A673 (cell line): ENCODE measurements around the gene KRTAP10-2.

ENCODE experiments used
- EZH2 ChIP-seq: fragments of 200-600 bp; sonication (generic); IDR thresholded peaks from 2 replicates; pipeline ENCODE4 v1.6.1; 2017; ENCODE audit warnings: borderline replicate concordance, low read depth, mild to moderate bottlenecking, mixed read lengths, antibody characterized with exemption, low read length; ENCODE audit not compliant: poor library complexity, severe bottlenecking
- TF ChIP-seq, protein P1 (sequence below): fragments of 300-800, 200-600 bp; sonication (generic); conservative IDR thresholded peaks from 2 replicates; pipeline ENCODE4 v1.5.1; 2017; ENCODE audit warnings: low read depth, mild to moderate bottlenecking, antibody characterized with exemption, low read length, moderate library complexity, mixed read lengths

DNA sequence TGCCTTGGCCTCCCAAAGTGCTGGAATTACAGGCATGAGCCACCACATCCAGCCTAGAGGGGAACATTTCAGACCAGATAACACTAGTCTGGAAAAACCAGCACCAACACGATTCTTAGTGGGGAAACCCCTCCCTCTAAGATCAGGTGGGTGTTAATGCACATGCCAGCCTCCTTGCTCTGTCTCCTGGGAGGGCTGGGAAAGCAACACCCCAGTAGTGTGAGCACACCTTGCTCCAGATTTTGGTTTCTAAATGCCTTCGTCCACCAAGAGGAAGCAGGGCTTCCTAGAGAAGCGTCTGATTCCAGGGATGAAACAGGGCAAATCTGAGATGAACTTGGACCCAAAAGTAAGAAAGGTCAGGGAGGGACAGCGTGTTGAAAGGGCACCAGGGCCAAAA lies 20.0 kb upstream of the KRTAP10-2 start:
- TF ChIP-seq, protein P1, sequence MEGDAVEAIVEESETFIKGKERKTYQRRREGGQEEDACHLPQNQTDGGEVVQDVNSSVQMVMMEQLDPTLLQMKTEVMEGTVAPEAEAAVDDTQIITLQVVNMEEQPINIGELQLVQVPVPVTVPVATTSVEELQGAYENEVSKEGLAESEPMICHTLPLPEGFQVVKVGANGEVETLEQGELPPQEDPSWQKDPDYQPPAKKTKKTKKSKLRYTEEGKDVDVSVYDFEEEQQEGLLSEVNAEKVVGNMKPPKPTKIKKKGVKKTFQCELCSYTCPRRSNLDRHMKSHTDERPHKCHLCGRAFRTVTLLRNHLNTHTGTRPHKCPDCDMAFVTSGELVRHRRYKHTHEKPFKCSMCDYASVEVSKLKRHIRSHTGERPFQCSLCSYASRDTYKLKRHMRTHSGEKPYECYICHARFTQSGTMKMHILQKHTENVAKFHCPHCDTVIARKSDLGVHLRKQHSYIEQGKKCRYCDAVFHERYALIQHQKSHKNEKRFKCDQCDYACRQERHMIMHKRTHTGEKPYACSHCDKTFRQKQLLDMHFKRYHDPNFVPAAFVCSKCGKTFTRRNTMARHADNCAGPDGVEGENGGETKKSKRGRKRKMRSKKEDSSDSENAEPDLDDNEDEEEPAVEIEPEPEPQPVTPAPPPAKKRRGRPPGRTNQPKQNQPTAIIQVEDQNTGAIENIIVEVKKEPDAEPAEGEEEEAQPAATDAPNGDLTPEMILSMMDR = no peak
- TF ChIP-seq EZH2 = no peak
